Brain microvascular endothelial cell (primary cell): ENCODE results near the gene NTM.

ENCODE experiments used
- DNase-seq: peaks from one replicate; pipeline ENCODE4 v3.0.0-alpha.2; 2020
- H3K27ac ChIP-seq: fragments of 250-450 bp; sonication (Bioruptor Pico); 2 replicates; pipeline ENCODE4 v1.5.1; 2020; ENCODE audit warnings: mild to moderate bottlenecking, moderate library complexity
- H3K27me3 ChIP-seq: fragments of 250-450 bp; sonication (Bioruptor Pico); replicated peaks from 2 replicates; pipeline ENCODE4 v1.5.1; 2020; ENCODE audit warnings: mild to moderate bottlenecking
- H3K36me3 ChIP-seq: fragments of 250-450 bp; sonication (Bioruptor Pico); replicated peaks from 2 replicates; pipeline ENCODE4 v1.5.1; 2020; ENCODE audit warnings: mild to moderate bottlenecking
- H3K4me3 ChIP-seq: 2 replicates; pipeline ENCODE4 v1.5.1; 2011; ENCODE audit warnings: low read depth, mild to moderate bottlenecking, control low read depth, low read length, moderate library complexity
- in situ Hi-C: cut with HindIII; loops from 2 replicates; pipeline ENCODE4 v1.10.0; 2017; ENCODE audit warnings: low sequenced_read_pairs, low pct_ligation_motif_present
- TF ChIP-seq, protein P1 (sequence below): IDR thresholded peaks from 2 replicates; pipeline ENCODE4 v1.5.1; 2011; ENCODE audit warnings: low read depth, mild to moderate bottlenecking, moderate library complexity, low read length, control low read depth, inconsistent platforms; ENCODE audit errors: missing control alignments

Gene NTM

DNA sequence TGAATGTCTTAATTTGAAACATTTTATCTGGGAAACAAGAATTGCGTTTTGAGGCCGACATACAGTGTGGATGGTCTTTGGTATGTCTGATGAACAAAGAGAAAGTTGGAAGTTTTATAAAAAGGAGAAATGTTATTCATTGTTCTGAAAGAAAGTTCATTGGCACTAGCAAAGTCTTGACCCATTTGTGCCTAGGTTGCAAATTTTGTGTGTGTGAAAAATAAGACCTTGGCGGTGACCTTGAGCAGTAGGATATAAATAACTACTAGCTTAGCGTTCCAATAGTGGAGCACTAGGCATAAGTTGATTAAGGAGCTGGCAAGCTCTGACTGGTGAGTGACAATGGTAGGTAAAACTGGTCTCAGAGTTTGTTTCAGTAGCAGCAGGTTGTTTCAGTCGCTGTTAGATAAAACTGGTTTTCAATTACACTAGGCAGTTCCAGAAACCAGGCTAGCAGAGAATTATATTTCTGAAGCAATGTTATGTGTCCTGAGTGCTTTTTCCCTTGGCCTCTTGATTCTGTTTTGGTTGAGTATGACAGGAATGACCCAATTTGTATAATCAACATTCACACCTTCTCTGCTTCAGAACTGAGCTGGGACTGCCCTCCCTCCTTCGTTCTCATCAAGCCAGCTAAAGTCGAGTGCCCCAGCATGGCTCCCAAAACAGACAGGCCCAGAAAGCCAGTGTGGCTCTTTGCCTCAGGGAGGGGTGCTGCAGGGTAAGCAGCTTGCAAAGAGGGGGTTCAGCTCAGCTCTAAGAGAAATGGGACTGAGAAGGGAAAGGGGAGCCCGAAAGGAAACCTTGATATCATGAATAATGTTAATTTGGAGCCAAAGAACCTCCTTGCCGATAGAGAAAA lies 85.7 kb downstream of the NTM start:
- Histone ChIP-seq H3K27ac (no peak overlapping the region), H3K27me3 (no peaks in the 10 kb centered on the region), H3K36me3 (no peaks in the 10 kb centered on the region), H3K4me3 (no peak overlapping the region)
- TF ChIP-seq, protein P1, sequence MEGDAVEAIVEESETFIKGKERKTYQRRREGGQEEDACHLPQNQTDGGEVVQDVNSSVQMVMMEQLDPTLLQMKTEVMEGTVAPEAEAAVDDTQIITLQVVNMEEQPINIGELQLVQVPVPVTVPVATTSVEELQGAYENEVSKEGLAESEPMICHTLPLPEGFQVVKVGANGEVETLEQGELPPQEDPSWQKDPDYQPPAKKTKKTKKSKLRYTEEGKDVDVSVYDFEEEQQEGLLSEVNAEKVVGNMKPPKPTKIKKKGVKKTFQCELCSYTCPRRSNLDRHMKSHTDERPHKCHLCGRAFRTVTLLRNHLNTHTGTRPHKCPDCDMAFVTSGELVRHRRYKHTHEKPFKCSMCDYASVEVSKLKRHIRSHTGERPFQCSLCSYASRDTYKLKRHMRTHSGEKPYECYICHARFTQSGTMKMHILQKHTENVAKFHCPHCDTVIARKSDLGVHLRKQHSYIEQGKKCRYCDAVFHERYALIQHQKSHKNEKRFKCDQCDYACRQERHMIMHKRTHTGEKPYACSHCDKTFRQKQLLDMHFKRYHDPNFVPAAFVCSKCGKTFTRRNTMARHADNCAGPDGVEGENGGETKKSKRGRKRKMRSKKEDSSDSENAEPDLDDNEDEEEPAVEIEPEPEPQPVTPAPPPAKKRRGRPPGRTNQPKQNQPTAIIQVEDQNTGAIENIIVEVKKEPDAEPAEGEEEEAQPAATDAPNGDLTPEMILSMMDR, result no peak
- no peak for DNase-seq
- in situ Hi-C loops, result no loop called here

DNA sequence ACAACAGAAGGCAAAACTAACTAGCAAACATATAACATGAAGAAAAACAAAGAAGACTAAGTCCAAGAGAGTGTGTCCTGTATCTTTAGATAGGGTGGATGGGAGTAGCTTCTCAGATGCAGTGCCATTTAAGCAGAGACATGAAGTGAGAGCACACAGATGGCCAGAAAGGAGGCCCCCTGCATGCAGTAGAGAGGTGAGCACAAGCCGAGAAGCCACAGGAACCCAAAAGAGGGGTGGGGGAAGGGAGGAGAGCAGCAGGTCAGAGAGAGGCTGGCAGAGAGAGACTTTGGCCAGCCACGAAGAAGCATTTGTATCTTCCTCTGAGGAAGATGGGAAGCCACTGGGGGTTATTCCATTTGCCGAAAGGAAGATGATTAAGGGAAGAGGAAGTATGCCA lies 86.7 kb downstream of the NTM start:
- Histone ChIP-seq H3K4me3 (no peak overlapping the region), H3K27me3 (no peaks in the 10 kb centered on the region), H3K27ac (no peak overlapping the region), H3K36me3 (no peaks in the 10 kb centered on the region)
- TF ChIP-seq, protein P1, result no peak
- no peak for DNase-seq
- in situ Hi-C loops, result no loop called here

DNA sequence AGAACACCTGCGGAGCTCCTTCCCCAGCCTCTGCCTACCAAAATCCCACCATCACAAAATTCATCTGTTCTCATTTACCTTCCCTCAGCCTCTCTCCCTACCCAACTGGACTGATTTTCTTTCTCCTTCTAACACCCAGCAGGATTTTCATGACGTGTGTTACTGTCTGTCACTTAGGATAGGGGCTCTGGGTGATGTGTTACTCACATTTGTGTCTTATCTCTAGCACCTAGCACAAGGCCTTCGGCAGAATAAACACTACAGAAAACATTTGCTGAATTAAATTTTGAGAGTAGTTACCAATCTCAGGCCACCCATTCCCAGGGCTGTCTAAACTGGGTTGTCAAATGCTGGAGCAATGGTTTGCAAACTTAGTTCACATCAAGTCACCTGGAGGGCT lies 88.0 kb downstream of the NTM start:
- TF ChIP-seq, protein P1, result no peak
- in situ Hi-C loops, result no loop called here
- Histone ChIP-seq H3K27me3 (no peaks in the 10 kb centered on the region), H3K4me3 (no peak overlapping the region), H3K27ac (no peak overlapping the region), H3K36me3 (no peaks in the 10 kb centered on the region)
- DNase-seq, result no peak

DNA sequence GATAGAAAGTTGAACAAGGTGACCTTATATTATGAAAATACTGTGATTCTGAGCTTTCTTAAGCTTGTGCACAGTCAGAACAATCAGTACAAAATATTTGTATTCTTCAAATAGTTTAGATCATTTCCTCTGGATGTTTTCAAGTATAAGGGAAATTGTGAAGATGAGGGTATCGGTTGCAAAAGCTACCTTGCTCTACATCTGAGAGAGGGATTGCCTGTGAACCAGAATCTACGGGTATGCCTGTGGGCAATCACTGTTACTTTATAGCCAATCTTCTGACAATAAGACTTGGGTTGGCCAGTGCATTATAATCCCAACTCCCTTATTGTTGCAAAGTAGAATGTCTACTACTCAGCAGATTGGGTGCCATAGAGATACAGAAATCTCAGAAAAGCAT lies 90.5 kb downstream of the NTM start:
- Histone ChIP-seq H3K27me3 (no peaks in the 10 kb centered on the region), H3K27ac (no peak overlapping the region), H3K36me3 (no peaks in the 10 kb centered on the region), H3K4me3 (no peak overlapping the region)
- TF ChIP-seq, protein P1, result no peak
- in situ Hi-C loops, result no loop called here
- no peak for DNase-seq

DNA sequence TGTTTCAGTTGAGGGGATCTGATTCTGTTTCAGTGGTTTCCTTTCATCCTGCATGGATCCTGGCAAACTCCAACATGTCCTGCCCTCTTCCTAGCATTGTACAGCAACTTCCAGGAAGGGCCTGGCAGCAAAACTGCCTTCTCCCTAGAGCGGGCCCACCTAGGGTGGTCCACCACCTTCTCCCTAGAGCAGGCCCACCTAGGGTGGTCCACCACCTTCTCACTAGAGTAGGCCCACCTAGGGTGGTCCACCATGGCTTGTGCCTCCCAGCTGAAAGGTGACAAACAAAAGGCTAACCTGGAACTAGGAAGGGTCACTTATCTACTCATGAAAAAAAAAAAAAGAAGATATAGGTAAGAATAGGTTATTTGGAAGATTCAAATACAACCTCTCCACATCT lies 92.2 kb downstream of the NTM start:
- Histone ChIP-seq H3K27ac (no peak overlapping the region), H3K36me3 (no peaks in the 10 kb centered on the region), H3K27me3 (no peaks in the 10 kb centered on the region), H3K4me3 (no peak overlapping the region)
- TF ChIP-seq, protein P1, result no peak
- in situ Hi-C loops, result no loop called here
- no peak for DNase-seq

DNA sequence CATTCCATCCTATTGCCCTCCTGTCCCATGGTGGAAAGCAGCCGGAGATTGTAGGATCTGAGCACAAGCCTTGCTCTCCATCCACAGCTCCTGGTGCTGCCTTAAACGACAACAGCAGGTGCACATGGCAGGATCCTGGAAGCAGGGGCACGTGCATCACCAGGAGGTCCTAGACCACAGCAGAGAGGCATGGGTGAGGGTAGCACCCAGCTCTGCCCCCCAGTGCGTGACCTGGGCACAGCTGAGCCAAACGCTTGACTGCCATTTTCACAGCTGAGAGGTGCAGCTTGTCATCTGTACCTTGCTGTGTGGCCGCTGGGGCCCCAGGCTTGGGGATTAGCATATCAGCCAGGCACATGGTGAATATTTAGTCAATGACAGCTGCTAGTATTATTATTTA lies 92.7 kb downstream of the NTM start:
- H3K36me3 ChIP-seq, result no peaks in the 10 kb centered on the region
- TF ChIP-seq, protein P1, result no peak
- DNase-seq, result no peak
- H3K27ac ChIP-seq, result no peak overlapping the region
- in situ Hi-C loops, result no loop called here
- H3K27me3 ChIP-seq, result no peaks in the 10 kb centered on the region
- no peak overlapping the region for H3K4me3 ChIP-seq
